Large intestine (tissue), 3 donors: Measurements from ENCODE around the gene ZNF860. TPM values are rescaled to one million over a fixed set of nuclear protein-coding genes. Genes with fewer than 3 reads are reported as not detected.
A peak's percentile ranks its signal among the peaks of the same experiment; 100 is the strongest.

ENCODE experiments used
- DNase-seq, 2 donors: peaks; one replicate each; pipeline versions ENCODE4 v3.0.0 to v3.0.0-alpha.2; 2013
- H3K27ac ChIP-seq: one replicate; pipeline ENCODE4 v1.5.1; 2013; ENCODE audit warnings: low read length
- H3K27me3 ChIP-seq: 2 replicates; pipeline ENCODE4 v1.6.1; 2013; ENCODE audit warnings: low read length; ENCODE audit not compliant: control insufficient read depth, insufficient read depth
- H3K36me3 ChIP-seq: 2 replicates; pipeline ENCODE4 v1.6.1; 2013; ENCODE audit warnings: low read length; ENCODE audit not compliant: control insufficient read depth, insufficient read depth
- H3K4me1 ChIP-seq: one replicate; pipeline ENCODE4 v1.6.1; 2013; ENCODE audit warnings: low read length; ENCODE audit not compliant: control insufficient read depth, insufficient read depth
- H3K4me3 ChIP-seq: one replicate; pipeline ENCODE4 v1.5.1; 2013; ENCODE audit warnings: low read length
- H3K9me3 ChIP-seq: one replicate; pipeline ENCODE4 v1.6.1; 2013; ENCODE audit warnings: mild to moderate bottlenecking, low read depth, low read length, moderate library complexity; ENCODE audit not compliant: control insufficient read depth
- WGBS: methylation state at CpG from one replicate; pipeline ENCODE4 v1.1.5; 2013; ENCODE audit warnings: low lambda C conversion rate; ENCODE audit not compliant: insufficient coverage; 5-methylcytosine and 5-hydroxymethylcytosine counted together
- polyA plus RNA-seq: library from polyadenylated mRNA; unstranded; fragments of 120-200 nt; gene quantifications from one replicate; pipeline ENCODE4 v1.2.1, GENCODE V29; 2013

Gene ZNF860
- polyA plus RNA-seq, 1 donor, result 1.1 TPM

GRCh38 chr3:31960793-31961431 is 20.6 kb upstream of the ZNF860 start:
- Histone ChIP-seq H3K4me1 (no peaks in the 10 kb centered on the region), H3K27ac (peak overlapping the region; percentile 2), H3K4me3 (no peak overlapping the region), H3K27me3 (no peaks in the 10 kb centered on the region), H3K9me3 (peaks cover 2% of the 10 kb centered on the region), H3K36me3 (no peaks in the 10 kb centered on the region)
- 90% methylated on average over 2 of the region's 4 CpGs for WGBS
- DNase-seq, result no peak

GRCh38 chr3:31962801-31963205 is 18.7 kb upstream of the ZNF860 start:
- no peaks in the 10 kb centered on the region for H3K27me3 ChIP-seq
- H3K9me3 ChIP-seq, result no peaks in the 10 kb centered on the region
- no peak overlapping the region for H3K4me3 ChIP-seq
- no peaks in the 10 kb centered on the region for H3K4me1 ChIP-seq
- no peak overlapping the region for H3K27ac ChIP-seq
- 100% methylated on average over 1 of the region's 2 CpGs for WGBS
- H3K36me3 ChIP-seq, result no peaks in the 10 kb centered on the region
- DNase-seq, result no peak

- no peaks in the 10 kb centered on the region for H3K36me3 ChIP-seq
- H3K27me3 ChIP-seq, result no peaks in the 10 kb centered on the region
- no CpG with 5 or more reads among the region's 4 CpGs for WGBS
- no peaks in the 10 kb centered on the region for H3K9me3 ChIP-seq
- peaks cover 13% of the 10 kb centered on the region for H3K4me1 ChIP-seq
- DNase-seq, result no peak
- H3K27ac ChIP-seq, result no peak overlapping the region
- H3K4me3 ChIP-seq, result no peak overlapping the region
Measured at GRCh38 chr3:31966978-31967591, 14.5 kb upstream of the ZNF860 start.

GRCh38 chr3:31967592-31967991 is 14.0 kb upstream of the ZNF860 start:
- H3K27me3 ChIP-seq, result no peaks in the 10 kb centered on the region
- no peaks in the 10 kb centered on the region for H3K36me3 ChIP-seq
- DNase-seq, result no peak
- 85% methylated on average over 2 of the region's 2 CpGs for WGBS
- H3K4me1 ChIP-seq, result peaks cover 13% of the 10 kb centered on the region
- H3K9me3 ChIP-seq, result no peaks in the 10 kb centered on the region
- no peak overlapping the region for H3K4me3 ChIP-seq
- H3K27ac ChIP-seq, result no peak overlapping the region

GRCh38 chr3:31968369-31968926 is 13.1 kb upstream of the ZNF860 start:
- Histone ChIP-seq H3K36me3 (no peaks in the 10 kb centered on the region), H3K9me3 (no peaks in the 10 kb centered on the region), H3K27ac (peak overlapping the region; percentile 64), H3K27me3 (no peaks in the 10 kb centered on the region), H3K4me3 (no peak overlapping the region), H3K4me1 (peaks cover 13% of the 10 kb centered on the region)
- no CpG with 5 or more reads among the region's 2 CpGs for WGBS
- DNase-seq, result peak in 1 of 2 donors; percentile 17

- peaks cover 13% of the 10 kb centered on the region for H3K4me1 ChIP-seq
- no peaks in the 10 kb centered on the region for H3K36me3 ChIP-seq
- no peak overlapping the region for H3K4me3 ChIP-seq
- DNase-seq, result peak; percentile 55 to 83
- H3K9me3 ChIP-seq, result no peaks in the 10 kb centered on the region
- no peaks in the 10 kb centered on the region for H3K27me3 ChIP-seq
- H3K27ac ChIP-seq, result peak overlapping the region; percentile 64
- WGBS, result 0% methylated on average over 1 of the region's 6 CpGs
Measured at GRCh38 chr3:31968927-31969418, 12.6 kb upstream of the ZNF860 start.

GRCh38 chr3:31971607-31972006 is 9.9 kb upstream of the ZNF860 start:
- no CpG with 5 or more reads among the region's 3 CpGs for WGBS
- no peak overlapping the region for H3K27ac ChIP-seq

GRCh38 chr3:31973081-31973480 is 8.5 kb upstream of the ZNF860 start:
- H3K4me3 ChIP-seq, result no peak overlapping the region
- H3K27me3 ChIP-seq, result no peaks in the 10 kb centered on the region
- WGBS, result no CpG with 5 or more reads among the region's 4 CpGs
- H3K36me3 ChIP-seq, result no peaks in the 10 kb centered on the region
- no peaks in the 10 kb centered on the region for H3K9me3 ChIP-seq
- H3K4me1 ChIP-seq, result peaks cover 17% of the 10 kb centered on the region
- H3K27ac ChIP-seq, result no peak overlapping the region
- no peak for DNase-seq

More at GRCh38 chr3:31971607-31972006, 9.9 kb upstream of the ZNF860 start:
- Histone ChIP-seq H3K36me3 (no peaks in the 10 kb centered on the region), H3K4me1 (peaks cover 18% of the 10 kb centered on the region), H3K4me3 (no peak overlapping the region), H3K27me3 (no peaks in the 10 kb centered on the region), H3K9me3 (no peaks in the 10 kb centered on the region)
- no peak for DNase-seq

GRCh38 chr3:31973837-31974236 is 7.7 kb upstream of the ZNF860 start:
- 100% methylated on average over 1 of the region's 5 CpGs for WGBS
- H3K27me3 ChIP-seq, result no peaks in the 10 kb centered on the region
- peaks cover 16% of the 10 kb centered on the region for H3K4me1 ChIP-seq
- H3K4me3 ChIP-seq, result no peak overlapping the region
- no peak overlapping the region for H3K27ac ChIP-seq
- H3K9me3 ChIP-seq, result no peaks in the 10 kb centered on the region
- no peaks in the 10 kb centered on the region for H3K36me3 ChIP-seq
- no peak for DNase-seq

GRCh38 chr3:31974471-31974870 is 7.1 kb upstream of the ZNF860 start:
- peaks cover 10% of the 10 kb centered on the region for H3K4me1 ChIP-seq
- H3K4me3 ChIP-seq, result no peak overlapping the region
- H3K36me3 ChIP-seq, result no peaks in the 10 kb centered on the region
- no peaks in the 10 kb centered on the region for H3K9me3 ChIP-seq
- H3K27me3 ChIP-seq, result no peaks in the 10 kb centered on the region
- H3K27ac ChIP-seq, result no peak overlapping the region
- DNase-seq, result peak in 1 of 2 donors; percentile 27
- WGBS, result no CpG with 5 or more reads among the region's 5 CpGs
